ENCODE results near the gene SETD4.

DNA sequence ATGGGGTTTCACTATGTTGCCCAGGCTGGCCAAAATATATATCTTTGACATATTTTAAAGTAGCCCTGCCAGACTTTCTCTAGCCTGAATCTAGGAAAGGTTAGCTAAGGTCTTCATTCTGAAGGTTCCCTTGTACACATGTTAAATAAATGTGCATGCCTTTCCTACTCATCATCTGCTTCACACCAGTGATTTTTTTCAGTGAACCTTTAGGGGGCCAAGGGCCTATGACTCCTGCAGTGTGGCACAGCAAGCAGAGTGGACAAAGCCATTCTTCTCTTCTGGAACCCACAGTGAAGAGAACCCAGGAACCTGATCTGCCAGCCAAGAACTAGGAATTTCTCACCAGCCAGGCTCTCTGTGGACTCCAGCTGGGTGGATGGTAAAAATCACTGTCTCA lies 32.4 kb upstream of the SETD4 start:
- TF ChIP-seq, protein P1, sequence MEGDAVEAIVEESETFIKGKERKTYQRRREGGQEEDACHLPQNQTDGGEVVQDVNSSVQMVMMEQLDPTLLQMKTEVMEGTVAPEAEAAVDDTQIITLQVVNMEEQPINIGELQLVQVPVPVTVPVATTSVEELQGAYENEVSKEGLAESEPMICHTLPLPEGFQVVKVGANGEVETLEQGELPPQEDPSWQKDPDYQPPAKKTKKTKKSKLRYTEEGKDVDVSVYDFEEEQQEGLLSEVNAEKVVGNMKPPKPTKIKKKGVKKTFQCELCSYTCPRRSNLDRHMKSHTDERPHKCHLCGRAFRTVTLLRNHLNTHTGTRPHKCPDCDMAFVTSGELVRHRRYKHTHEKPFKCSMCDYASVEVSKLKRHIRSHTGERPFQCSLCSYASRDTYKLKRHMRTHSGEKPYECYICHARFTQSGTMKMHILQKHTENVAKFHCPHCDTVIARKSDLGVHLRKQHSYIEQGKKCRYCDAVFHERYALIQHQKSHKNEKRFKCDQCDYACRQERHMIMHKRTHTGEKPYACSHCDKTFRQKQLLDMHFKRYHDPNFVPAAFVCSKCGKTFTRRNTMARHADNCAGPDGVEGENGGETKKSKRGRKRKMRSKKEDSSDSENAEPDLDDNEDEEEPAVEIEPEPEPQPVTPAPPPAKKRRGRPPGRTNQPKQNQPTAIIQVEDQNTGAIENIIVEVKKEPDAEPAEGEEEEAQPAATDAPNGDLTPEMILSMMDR (IDR thresholded peaks at IDR 0.05), result no peak
- TF ChIP-seq TCF7L2 (IDR thresholded peaks at IDR 0.05; ENCODE audit: low read depth, low read length) (no peak), SIN3A (IDR thresholded peaks at IDR 0.05; ENCODE audit: borderline replicate concordance, insufficient read depth, low read depth, low read length) (no peak)
- TF ChIP-seq, protein P2, sequence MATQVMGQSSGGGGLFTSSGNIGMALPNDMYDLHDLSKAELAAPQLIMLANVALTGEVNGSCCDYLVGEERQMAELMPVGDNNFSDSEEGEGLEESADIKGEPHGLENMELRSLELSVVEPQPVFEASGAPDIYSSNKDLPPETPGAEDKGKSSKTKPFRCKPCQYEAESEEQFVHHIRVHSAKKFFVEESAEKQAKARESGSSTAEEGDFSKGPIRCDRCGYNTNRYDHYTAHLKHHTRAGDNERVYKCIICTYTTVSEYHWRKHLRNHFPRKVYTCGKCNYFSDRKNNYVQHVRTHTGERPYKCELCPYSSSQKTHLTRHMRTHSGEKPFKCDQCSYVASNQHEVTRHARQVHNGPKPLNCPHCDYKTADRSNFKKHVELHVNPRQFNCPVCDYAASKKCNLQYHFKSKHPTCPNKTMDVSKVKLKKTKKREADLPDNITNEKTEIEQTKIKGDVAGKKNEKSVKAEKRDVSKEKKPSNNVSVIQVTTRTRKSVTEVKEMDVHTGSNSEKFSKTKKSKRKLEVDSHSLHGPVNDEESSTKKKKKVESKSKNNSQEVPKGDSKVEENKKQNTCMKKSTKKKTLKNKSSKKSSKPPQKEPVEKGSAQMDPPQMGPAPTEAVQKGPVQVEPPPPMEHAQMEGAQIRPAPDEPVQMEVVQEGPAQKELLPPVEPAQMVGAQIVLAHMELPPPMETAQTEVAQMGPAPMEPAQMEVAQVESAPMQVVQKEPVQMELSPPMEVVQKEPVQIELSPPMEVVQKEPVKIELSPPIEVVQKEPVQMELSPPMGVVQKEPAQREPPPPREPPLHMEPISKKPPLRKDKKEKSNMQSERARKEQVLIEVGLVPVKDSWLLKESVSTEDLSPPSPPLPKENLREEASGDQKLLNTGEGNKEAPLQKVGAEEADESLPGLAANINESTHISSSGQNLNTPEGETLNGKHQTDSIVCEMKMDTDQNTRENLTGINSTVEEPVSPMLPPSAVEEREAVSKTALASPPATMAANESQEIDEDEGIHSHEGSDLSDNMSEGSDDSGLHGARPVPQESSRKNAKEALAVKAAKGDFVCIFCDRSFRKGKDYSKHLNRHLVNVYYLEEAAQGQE (IDR thresholded peaks at IDR 0.05; ENCODE audit: insufficient read depth in 1 of 2, low read depth in 2 of 2, low read length in 1 of 2), result no peak
